ENCODE measurements around the gene CARMIL1. TPM values are rescaled to one million over a fixed set of nuclear protein-coding genes. Genes with fewer than 3 reads are reported as not detected.

Gene CARMIL1
- total RNA-seq, 1 donor from 2014 or later, result 19.6 TPM

DNA sequence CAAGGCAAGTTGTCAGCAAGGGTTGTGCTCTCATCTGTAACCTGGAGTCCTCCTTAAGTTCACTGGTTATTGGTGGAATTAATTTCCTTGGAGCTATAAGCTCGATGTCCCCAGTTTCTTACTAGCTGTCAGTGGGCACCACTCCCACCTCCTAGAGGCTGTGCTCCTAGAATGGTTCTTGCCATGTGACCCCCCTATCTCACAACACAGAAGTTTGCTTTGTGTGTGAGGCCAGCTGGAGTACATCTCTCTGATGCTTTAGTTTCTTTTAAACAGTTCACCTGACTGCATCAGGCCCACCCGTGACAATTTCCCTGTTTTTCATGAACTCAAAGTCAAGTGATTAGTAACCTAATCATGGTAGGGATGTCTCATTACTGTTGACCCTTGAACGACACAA lies 193.7 kb downstream of the CARMIL1 start:
- no peak overlapping the region for H3K27ac ChIP-seq
- no peak overlapping the region for H3K4me3 ChIP-seq
- H3K9me3 ChIP-seq, result no peaks in the 10 kb centered on the region
- DNase-seq (ENCODE audit: extremely low spot score in 2 of 2), result no peak
- no peaks in the 10 kb centered on the region for H3K27me3 ChIP-seq
- TF ChIP-seq, protein P1, sequence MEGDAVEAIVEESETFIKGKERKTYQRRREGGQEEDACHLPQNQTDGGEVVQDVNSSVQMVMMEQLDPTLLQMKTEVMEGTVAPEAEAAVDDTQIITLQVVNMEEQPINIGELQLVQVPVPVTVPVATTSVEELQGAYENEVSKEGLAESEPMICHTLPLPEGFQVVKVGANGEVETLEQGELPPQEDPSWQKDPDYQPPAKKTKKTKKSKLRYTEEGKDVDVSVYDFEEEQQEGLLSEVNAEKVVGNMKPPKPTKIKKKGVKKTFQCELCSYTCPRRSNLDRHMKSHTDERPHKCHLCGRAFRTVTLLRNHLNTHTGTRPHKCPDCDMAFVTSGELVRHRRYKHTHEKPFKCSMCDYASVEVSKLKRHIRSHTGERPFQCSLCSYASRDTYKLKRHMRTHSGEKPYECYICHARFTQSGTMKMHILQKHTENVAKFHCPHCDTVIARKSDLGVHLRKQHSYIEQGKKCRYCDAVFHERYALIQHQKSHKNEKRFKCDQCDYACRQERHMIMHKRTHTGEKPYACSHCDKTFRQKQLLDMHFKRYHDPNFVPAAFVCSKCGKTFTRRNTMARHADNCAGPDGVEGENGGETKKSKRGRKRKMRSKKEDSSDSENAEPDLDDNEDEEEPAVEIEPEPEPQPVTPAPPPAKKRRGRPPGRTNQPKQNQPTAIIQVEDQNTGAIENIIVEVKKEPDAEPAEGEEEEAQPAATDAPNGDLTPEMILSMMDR (IDR thresholded peaks at IDR 0.05), result no peak
- TF ChIP-seq POLR2AphosphoS5 (IDR thresholded peaks at IDR 0.05; ENCODE audit: insufficient read depth in 1 of 2, low read depth in 1 of 2), result no peak
- TF ChIP-seq POLR2A (IDR thresholded peaks at IDR 0.05), result no peak
- intact Hi-C loops (cut with DNase I), result no loop called here
- H3K4me1 ChIP-seq, result no peaks in the 10 kb centered on the region
- no peaks in the 10 kb centered on the region for H3K36me3 ChIP-seq

DNA sequence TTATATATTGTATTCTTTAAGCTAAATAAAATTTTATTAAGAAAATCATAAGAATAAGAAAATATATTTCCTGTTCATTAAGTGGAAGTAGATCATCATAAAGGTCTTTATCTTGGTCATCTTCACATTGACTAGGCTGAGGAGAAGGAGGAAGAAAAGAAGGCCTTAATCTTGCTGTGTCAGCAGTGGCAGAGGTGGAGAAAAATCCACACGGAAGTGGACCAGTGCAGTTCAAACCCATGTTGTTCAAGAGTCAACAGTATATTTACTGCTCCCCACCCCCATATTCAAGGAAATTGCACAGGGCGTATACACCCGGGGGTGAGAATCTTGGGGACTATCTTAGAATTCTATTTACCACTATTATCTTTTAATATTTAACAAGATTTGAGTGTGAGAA lies 194.3 kb downstream of the CARMIL1 start:
- H3K36me3 ChIP-seq, result no peaks in the 10 kb centered on the region
- no peak overlapping the region for H3K4me3 ChIP-seq
- no peaks in the 10 kb centered on the region for H3K9me3 ChIP-seq
- TF ChIP-seq POLR2A (IDR thresholded peaks at IDR 0.05) (no peak), POLR2AphosphoS5 (IDR thresholded peaks at IDR 0.05; ENCODE audit: insufficient read depth in 1 of 2, low read depth in 1 of 2) (no peak)
- TF ChIP-seq, protein P1 (IDR thresholded peaks at IDR 0.05), result no peak
- H3K27ac ChIP-seq, result no peak overlapping the region
- intact Hi-C loops (cut with DNase I), result no loop called here
- H3K4me1 ChIP-seq, result no peaks in the 10 kb centered on the region
- no peaks in the 10 kb centered on the region for H3K27me3 ChIP-seq
- no peak for DNase-seq (ENCODE audit: extremely low spot score in 2 of 2)

DNA sequence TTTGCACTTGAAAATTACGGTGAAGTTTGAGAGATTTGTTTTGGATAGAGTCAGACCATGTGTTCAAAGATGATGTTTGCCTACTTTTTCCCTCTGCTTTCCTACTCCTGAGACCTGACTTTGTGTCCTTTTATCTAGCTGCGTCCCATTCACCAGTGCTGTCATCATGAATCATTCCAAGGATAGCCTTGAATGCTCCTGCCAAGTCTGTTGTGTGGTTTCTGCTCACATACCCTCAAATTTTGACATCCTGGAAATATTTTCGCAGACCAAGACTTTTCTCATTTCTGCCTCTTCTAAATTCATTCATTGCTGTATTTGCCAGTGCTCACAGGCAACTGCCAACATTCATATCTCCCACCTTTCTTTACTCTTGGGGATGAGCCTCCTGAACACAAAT lies 197.0 kb downstream of the CARMIL1 start:
- Histone ChIP-seq H3K36me3 (no peaks in the 10 kb centered on the region), H3K4me1 (no peaks in the 10 kb centered on the region), H3K9me3 (no peaks in the 10 kb centered on the region), H3K27ac (no peak overlapping the region), H3K27me3 (no peaks in the 10 kb centered on the region), H3K4me3 (no peak overlapping the region)
- TF ChIP-seq POLR2A (IDR thresholded peaks at IDR 0.05) (no peak), POLR2AphosphoS5 (IDR thresholded peaks at IDR 0.05; ENCODE audit: insufficient read depth in 1 of 2, low read depth in 1 of 2) (no peak)
- TF ChIP-seq, protein P1 (IDR thresholded peaks at IDR 0.05), result no peak
- intact Hi-C loops (cut with DNase I), result no loop called here
- DNase-seq (ENCODE audit: extremely low spot score in 2 of 2), result no peak

DNA sequence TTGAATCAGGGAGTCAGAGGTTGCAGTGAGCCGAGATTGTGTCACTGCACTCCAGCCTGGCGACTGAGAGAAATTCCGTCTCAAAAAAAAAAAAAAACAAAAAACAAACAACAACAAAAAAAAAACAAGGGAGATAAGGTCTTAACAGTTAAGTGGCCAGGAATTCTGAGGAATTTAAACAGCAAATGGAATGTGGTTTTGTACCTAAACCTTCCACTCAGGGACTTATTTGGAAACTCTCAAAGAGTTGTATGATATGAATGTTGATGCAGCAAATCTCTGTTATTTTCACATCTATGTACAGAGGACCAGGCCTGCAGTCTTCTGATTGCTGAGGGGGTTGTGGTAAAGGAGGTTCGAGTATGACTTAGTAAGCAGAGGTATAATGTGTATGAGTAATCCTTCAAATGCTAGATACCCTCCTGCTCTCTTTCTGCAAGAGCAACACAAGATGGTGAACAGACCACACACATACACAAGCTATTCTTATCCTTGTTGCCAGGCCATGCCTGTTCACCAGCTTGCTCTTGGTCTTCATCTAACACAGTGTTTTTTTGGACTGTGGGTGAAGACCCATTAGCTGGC lies 197.9 kb downstream of the CARMIL1 start:
- TF ChIP-seq POLR2AphosphoS5 (IDR thresholded peaks at IDR 0.05; ENCODE audit: insufficient read depth in 1 of 2, low read depth in 1 of 2) (no peak), POLR2A (IDR thresholded peaks at IDR 0.05) (no peak)
- TF ChIP-seq, protein P1 (IDR thresholded peaks at IDR 0.05), result no peak
- DNase-seq (ENCODE audit: extremely low spot score in 2 of 2), result no peak
- no peaks in the 10 kb centered on the region for H3K27me3 ChIP-seq
- H3K36me3 ChIP-seq, result no peaks in the 10 kb centered on the region
- no peaks in the 10 kb centered on the region for H3K4me1 ChIP-seq
- intact Hi-C loops (cut with DNase I), result no loop called here
- no peaks in the 10 kb centered on the region for H3K9me3 ChIP-seq
- no peak overlapping the region for H3K4me3 ChIP-seq
- no peak overlapping the region for H3K27ac ChIP-seq

DNA sequence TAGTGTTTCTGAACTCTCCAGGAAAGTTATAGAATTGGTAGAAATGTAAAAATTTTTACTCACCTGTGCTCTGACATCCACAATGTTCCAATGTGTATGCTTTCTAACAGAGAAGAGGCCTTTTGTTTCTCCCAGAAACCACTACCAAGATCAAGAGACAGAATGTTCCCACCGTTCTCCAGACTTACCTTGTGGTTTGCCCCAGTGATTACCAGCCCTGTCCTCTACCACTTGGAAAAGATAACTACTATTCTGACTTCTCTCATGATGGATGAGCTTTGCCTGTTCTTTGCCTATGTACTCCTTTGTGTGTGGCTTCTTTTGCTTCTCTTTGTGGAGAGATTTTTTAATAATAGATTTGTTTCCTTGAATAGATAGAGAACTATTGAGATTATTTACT lies 199.8 kb downstream of the CARMIL1 start:
- Histone ChIP-seq H3K4me3 (no peak overlapping the region), H3K9me3 (no peaks in the 10 kb centered on the region), H3K36me3 (no peaks in the 10 kb centered on the region), H3K27me3 (no peaks in the 10 kb centered on the region), H3K27ac (no peak overlapping the region), H3K4me1 (no peaks in the 10 kb centered on the region)
- DNase-seq (ENCODE audit: extremely low spot score in 2 of 2), result no peak
- TF ChIP-seq, protein P1 (IDR thresholded peaks at IDR 0.05), result no peak
- TF ChIP-seq POLR2AphosphoS5 (IDR thresholded peaks at IDR 0.05; ENCODE audit: insufficient read depth in 1 of 2, low read depth in 1 of 2) (no peak), POLR2A (IDR thresholded peaks at IDR 0.05) (no peak)
- intact Hi-C loops (cut with DNase I), result no loop called here
